ENCODE results near the gene AUTS2. TPM values are rescaled to one million over a fixed set of nuclear protein-coding genes. Genes with fewer than 3 reads are reported as not detected.

Gene AUTS2
- polyA plus RNA-seq, 1 donor (not counting 4 experiments of a cell fraction or from before 2014, with no cell fraction given), result 4.7 TPM

DNA sequence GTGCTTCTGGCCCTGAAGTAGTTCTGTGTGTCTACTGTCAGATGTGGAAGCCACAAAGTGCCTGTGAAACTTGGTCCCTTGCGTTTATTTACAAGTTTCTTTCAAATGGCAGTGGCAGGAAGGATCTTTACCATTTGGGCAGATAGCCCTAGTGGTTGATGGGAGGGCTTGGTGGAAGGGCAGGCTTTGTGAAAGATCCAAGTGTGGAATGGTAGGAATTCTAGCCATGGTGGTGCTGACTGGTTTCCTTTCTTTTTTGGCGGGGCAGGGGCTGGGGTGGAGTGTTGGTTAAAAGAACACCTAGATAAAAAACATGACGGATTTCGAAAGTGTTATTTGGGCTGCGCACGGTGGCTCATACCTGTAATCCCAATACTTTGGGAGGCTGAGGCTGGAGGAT lies 27.0 kb downstream of the AUTS2 start:
- no peaks in the 10 kb centered on the region for H4K20me1 ChIP-seq (ENCODE audit: control insufficient read depth, extremely low read depth, insufficient read depth, low read length)
- TF ChIP-seq, protein P1, sequence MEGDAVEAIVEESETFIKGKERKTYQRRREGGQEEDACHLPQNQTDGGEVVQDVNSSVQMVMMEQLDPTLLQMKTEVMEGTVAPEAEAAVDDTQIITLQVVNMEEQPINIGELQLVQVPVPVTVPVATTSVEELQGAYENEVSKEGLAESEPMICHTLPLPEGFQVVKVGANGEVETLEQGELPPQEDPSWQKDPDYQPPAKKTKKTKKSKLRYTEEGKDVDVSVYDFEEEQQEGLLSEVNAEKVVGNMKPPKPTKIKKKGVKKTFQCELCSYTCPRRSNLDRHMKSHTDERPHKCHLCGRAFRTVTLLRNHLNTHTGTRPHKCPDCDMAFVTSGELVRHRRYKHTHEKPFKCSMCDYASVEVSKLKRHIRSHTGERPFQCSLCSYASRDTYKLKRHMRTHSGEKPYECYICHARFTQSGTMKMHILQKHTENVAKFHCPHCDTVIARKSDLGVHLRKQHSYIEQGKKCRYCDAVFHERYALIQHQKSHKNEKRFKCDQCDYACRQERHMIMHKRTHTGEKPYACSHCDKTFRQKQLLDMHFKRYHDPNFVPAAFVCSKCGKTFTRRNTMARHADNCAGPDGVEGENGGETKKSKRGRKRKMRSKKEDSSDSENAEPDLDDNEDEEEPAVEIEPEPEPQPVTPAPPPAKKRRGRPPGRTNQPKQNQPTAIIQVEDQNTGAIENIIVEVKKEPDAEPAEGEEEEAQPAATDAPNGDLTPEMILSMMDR (optimal IDR thresholded peaks at IDR 0.05 in 1 of 3, IDR thresholded peaks at IDR 0.05 in 1 of 3, conservative IDR thresholded peaks at IDR 0.05 in 1 of 3; ENCODE audit: extremely low read depth in 1 of 3, insufficient read depth in 2 of 3, low read length in 3 of 3), result no peak
- no peak for TF ChIP-seq EZH2 (IDR thresholded peaks at IDR 0.05; ENCODE audit: low read length)
- H3K27ac ChIP-seq (ENCODE audit: control insufficient read depth, insufficient read depth, low read length), result no peak overlapping the region
- H3K9me1 ChIP-seq (ENCODE audit: control insufficient read depth, extremely low read depth, insufficient read depth, low read length), result no peaks in the 10 kb centered on the region
- FAIRE-seq, result no peak
- H3K4me3 ChIP-seq (ENCODE audit: control insufficient read depth in 2 of 3, extremely low read depth in 1 of 3, insufficient read depth in 2 of 3, low read depth in 1 of 3, low read length in 3 of 3), result no peak overlapping the region
- no peak overlapping the region for H3K9ac ChIP-seq (ENCODE audit: control insufficient read depth, extremely low read depth, insufficient read depth, low read length)
- no peaks in the 10 kb centered on the region for H3K79me2 ChIP-seq (ENCODE audit: control insufficient read depth, insufficient read depth, low read length)
- H3K27me3 ChIP-seq (ENCODE audit: control insufficient read depth, extremely low read depth, insufficient read depth, low read length), result no peaks in the 10 kb centered on the region
- no peaks in the 10 kb centered on the region for H3K9me3 ChIP-seq (ENCODE audit: control insufficient read depth, low read depth, low read length)
- dilution Hi-C loops (cut with MboI; ENCODE audit: extremely low pct_ligation_motif_present, low sequenced_read_pairs), result no loop called here
- H3K4me2 ChIP-seq (ENCODE audit: control insufficient read depth, extremely low read depth, insufficient read depth, low read depth, low read length), result no peak overlapping the region
- no peak overlapping the region for H2AFZ ChIP-seq (ENCODE audit: control insufficient read depth, low read length)
- H3K36me3 ChIP-seq (ENCODE audit: control insufficient read depth in 2 of 2, extremely low read depth in 1 of 2, insufficient read depth in 2 of 2, low read length in 2 of 2), result no peaks in the 10 kb centered on the region
- no peaks in the 10 kb centered on the region for H3K4me1 ChIP-seq (ENCODE audit: control insufficient read depth, extremely low read depth, insufficient read depth, low read length)
- no peak for DNase-seq (ENCODE audit: low read depth, low spot score)

DNA sequence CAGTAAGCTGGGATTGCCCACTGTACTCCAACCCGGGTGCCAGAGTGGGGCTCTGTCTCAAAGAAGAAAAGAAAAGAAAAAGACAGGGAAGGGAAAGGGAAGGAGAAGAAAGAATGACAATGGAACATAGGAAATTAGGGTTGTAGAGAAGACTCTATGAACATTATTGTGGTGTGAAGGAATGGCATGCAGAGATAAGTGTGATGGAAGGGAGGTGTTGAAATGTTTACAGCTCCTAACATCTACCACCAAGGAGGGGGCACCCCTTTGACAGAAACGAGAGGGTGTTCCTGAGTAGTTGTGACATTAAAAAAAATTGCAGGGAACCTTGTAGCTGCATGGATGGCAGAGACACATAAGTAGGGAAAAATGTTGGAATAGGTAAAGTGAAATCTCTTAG lies 27.5 kb downstream of the AUTS2 start:
- H3K27me3 ChIP-seq (ENCODE audit: control insufficient read depth, extremely low read depth, insufficient read depth, low read length), result no peaks in the 10 kb centered on the region
- no peak overlapping the region for H3K4me2 ChIP-seq (ENCODE audit: control insufficient read depth, extremely low read depth, insufficient read depth, low read depth, low read length)
- dilution Hi-C loops (cut with MboI; ENCODE audit: extremely low pct_ligation_motif_present, low sequenced_read_pairs), result no loop called here
- H4K20me1 ChIP-seq (ENCODE audit: control insufficient read depth, extremely low read depth, insufficient read depth, low read length), result no peaks in the 10 kb centered on the region
- no peak overlapping the region for H2AFZ ChIP-seq (ENCODE audit: control insufficient read depth, low read length)
- no peak for DNase-seq (ENCODE audit: low read depth, low spot score)
- no peaks in the 10 kb centered on the region for H3K4me1 ChIP-seq (ENCODE audit: control insufficient read depth, extremely low read depth, insufficient read depth, low read length)
- no peaks in the 10 kb centered on the region for H3K9me3 ChIP-seq (ENCODE audit: control insufficient read depth, low read depth, low read length)
- H3K27ac ChIP-seq (ENCODE audit: control insufficient read depth, insufficient read depth, low read length), result no peak overlapping the region
- no peak for FAIRE-seq
- H3K36me3 ChIP-seq (ENCODE audit: control insufficient read depth in 2 of 2, extremely low read depth in 1 of 2, insufficient read depth in 2 of 2, low read length in 2 of 2), result no peaks in the 10 kb centered on the region
- no peaks in the 10 kb centered on the region for H3K9me1 ChIP-seq (ENCODE audit: control insufficient read depth, extremely low read depth, insufficient read depth, low read length)
- no peaks in the 10 kb centered on the region for H3K79me2 ChIP-seq (ENCODE audit: control insufficient read depth, insufficient read depth, low read length)
- no peak overlapping the region for H3K4me3 ChIP-seq (ENCODE audit: control insufficient read depth in 2 of 3, extremely low read depth in 1 of 3, insufficient read depth in 2 of 3, low read depth in 1 of 3, low read length in 3 of 3)
- H3K9ac ChIP-seq (ENCODE audit: control insufficient read depth, extremely low read depth, insufficient read depth, low read length), result no peak overlapping the region
- TF ChIP-seq, protein P1 (optimal IDR thresholded peaks at IDR 0.05 in 1 of 3, IDR thresholded peaks at IDR 0.05 in 1 of 3, conservative IDR thresholded peaks at IDR 0.05 in 1 of 3; ENCODE audit: extremely low read depth in 1 of 3, insufficient read depth in 2 of 3, low read length in 3 of 3), result no peak
- no peak for TF ChIP-seq EZH2 (IDR thresholded peaks at IDR 0.05; ENCODE audit: low read length)
